Measurements from ENCODE around the gene CAMKMT.

CAMKMT gene

GRCh38 chr2:44744961-44745892 lies 383.5 kb downstream of the CAMKMT start:
- DNase-seq: no peak

- DNase-seq: no peak
These were observed 384.4 kb downstream of the CAMKMT start for GRCh38 chr2:44745922-44746766.

DNA sequence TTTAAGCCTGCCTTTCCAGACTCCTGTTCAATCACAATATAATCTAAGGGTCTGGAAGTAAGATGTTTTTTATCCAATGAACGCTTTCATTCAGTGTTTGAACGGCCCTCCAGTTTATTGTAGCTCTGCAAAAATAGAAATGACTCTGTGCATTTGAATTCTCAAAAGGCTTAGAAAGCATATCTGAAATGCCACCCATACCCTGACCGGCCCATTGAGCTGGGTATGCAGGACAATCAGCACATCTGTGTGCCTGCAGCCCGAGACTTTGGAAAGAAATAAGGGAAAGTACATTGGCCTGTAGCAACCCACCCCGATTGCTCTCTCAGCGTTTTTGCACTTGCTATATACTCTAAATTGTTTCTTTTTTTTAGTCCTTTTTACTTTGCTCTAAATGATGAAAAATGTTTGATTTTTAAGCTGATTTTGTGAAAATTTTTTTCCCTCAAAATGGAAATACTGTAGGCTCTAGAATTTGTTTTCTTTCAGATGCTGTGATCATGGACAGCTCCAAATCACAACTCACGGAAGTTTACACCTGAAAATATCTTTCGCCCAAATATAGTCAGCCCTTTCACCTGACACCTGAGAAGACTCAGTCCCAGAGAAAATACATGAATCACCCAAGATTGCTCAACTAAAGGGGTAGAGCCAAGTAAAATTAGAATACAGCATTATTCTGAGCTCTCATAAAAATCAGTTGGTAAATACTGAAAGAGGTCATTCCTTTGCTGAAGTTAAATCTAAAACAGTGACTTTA lies 385.3 kb downstream of the CAMKMT start:
- no peak for DNase-seq

DNA sequence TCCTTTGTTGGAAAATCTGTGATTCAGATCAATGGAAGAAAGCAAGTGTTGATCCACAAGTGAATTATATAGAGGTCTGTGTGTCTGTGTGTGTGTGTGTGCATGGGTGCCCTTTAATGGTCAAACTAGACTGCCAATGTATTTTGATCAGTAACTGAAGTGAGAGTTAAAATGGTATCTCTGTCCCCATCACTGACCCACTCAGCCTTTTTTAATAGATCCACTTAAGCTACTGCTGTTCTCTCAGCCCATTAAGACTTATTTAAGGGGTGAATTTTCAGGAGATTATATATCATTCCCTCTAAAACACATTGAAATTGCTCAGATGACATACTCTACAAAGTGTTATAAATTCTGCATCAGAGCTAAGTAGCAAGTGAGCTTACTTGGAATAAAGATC lies 386.0 kb downstream of the CAMKMT start:
- DNase-seq: no peak

- DNase-seq: peak in 1 of 4 experiments; percentile 17
These were observed 390.2 kb downstream of the CAMKMT start for GRCh38 chr2:44751754-44752479.

- DNase-seq: no peak
These were observed 391.0 kb downstream of the CAMKMT start for GRCh38 chr2:44752761-44753160.

DNA sequence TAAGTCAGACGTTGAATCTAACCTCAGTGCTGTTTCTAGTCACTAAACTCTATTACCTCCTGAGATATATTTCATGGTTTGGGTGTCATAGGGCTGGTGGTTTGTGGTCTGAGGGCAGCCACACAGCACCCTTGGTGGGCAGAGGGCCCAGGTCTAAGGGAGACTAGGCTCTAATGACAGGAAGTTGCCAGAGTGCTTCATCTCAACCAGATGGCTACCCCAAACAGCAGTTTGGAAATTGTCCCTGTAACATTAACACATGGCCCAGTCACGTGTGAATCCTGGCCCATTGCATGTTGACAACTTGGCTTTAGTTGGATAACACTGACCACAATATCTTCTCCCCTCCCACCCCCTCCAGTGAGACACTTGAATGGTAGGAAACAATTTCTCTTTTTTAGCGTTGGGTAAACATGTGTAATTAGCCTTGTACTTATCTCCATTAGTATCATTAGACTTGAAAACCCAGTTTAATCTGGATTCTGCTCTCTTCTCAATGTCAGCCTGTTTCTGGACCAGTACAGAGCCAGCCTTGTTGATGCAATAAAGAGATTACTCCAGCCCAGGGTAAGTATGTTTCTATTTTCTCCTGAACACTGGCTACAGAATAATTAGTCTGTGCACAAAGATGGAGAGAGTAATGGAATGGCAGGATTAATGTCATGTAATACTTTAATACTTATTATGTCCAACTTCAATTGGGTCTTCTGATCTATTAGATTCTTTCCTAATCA lies 392.0 kb downstream of the CAMKMT start:
- DNase-seq: peak in 1 of 4 experiments; percentile 7

DNA sequence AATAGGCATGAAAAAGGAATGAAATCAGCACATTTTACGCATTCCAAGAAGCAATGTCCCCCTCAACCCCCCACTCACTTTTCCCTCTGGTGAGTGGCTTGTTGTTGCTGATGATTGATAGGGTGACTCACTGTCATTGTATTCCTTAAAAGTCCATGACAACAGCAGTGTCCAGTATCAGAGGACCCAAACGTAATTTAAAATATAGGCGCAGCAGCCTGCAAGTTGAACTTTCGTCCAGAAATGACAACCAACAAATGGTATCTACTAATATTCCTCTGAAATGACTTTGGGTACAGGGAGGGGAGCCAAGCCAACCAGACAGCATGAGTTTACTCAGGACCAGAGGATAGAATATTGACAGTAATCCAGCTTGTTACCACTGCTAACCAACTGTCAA lies 396.8 kb downstream of the CAMKMT start:
- DNase-seq: no peak

DNA sequence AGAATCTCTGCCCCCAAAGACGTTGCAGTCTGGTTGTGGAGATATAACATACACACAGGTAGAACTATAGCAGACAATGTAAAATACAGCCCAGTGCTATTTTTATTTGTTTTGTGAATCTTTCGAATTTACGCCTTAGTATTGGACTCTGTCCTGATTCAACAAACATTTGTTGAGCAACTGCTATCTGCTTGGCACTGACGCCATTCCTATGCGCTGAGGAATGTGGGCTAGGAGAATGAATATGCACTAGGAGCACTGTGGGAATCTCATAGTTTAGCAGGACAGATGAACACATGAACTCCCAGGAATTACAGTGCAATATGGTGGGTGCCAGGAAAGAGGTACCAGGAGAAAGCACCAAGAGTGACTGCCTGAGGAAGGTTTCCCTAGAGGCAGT lies 398.1 kb downstream of the CAMKMT start:
- no peak for DNase-seq

DNA sequence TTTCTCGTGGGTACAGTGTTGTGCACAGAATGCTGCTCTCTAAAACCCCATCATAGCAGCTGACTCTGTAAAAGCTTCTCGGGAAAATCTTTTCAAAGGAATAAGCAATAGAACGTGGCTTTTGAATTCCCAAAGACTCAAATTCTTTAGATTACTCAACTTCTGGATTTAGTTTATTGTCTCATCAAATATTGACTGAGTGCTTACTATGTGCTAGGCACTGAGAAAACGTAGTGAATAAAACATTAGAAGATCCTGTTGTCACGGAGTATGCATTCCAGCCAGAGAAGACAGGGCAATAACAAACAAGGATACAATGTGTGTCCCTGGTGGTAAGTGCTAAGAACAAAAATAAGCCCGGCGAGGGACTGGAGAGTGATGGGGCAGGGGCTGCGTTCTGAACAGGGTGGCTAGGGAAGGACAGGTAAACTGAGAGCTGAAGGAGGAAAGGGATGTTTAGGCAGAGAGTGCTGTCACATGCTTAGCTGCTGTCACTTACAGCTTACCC lies 401.6 kb downstream of the CAMKMT start:
- DNase-seq: no peak

DNA sequence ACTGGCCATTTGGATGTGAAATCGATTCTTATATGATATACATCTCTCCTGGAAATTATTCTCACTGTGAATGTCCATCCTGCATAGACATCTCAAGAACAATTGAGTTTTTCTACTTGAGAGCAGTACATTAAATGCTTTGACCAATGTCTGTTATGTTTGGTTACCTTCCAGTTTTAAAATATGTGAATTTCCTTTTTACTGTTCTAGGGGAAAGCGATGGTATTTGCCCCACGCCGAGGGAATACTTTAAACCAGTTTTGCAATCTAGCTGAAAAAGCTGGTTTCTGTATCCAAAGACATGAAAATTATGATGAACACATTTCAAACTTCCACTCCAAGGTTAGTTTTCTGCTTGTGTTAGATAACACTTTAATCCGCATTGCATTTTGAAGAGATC lies 404.5 kb downstream of the CAMKMT start:
- no peak for DNase-seq

GRCh38 chr2:44766777-44767176 lies 405.0 kb downstream of the CAMKMT start:
- DNase-seq: no peak

GRCh38 chr2:44767691-44768090 lies 405.9 kb downstream of the CAMKMT start:
- DNase-seq: no peak

- no peak for DNase-seq
These were observed 406.9 kb downstream of the CAMKMT start for GRCh38 chr2:44768438-44769236.

DNA sequence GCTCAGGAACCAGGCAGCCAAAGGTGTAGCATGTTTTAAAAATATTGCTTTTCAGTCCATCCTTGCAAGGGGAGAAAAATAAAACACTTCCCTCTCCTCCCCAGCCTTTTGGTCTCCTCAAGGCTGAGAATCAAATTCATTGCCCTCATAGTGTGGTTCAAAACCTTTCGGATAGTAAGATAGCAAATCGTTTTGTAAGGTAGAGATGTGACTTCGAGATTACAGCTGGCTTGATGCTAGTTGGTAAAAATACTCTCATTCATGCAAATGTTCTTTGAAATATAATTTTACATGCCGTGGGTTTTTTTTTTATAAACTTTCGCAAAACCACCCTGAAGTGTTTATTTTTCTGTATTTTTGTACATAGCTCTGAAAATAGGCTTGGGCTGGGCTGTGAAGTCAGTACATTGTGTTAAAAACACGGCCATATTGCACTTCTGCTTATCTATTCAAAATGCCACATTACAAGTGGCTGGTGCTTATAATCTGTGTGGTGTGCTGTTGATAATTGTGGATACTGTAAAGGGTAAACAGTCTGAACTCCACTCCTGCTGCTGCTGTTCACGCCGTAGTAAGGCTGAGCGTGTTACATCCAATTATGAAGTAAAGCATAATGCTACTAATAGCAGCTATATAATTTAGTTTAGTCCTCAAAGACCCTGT lies 407.7 kb downstream of the CAMKMT start:
- DNase-seq: no peak

GRCh38 chr2:44770221-44771195 lies 408.8 kb downstream of the CAMKMT start:
- peak; percentile 20 to 61 (median 34) for DNase-seq

GRCh38 chr2:44771522-44771921 lies 409.8 kb downstream of the CAMKMT start:
- DNase-seq: peak in 1 of 4 experiments; percentile 7

DNA sequence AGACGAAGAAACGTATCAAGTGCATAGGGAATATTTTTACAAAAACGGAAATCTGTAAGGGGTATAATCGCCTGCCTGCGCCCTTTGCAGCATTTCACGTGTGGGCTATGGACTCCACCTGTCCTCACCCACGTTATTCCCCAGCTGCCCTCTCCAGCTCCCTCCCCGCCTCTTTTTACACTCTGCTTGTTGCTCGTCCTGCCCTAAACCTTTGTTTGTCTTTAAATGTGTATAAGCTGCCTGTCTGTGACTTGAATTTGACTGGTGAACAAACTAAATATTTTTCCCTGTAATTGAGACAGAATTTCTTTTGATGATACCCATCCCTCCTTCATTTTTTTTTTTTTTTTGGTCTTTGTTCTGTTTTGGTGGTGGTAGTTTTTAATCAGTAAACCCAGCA lies 410.4 kb downstream of the CAMKMT start:
- DNase-seq: no peak
